LNCAP (cell line): ENCODE data around the gene CBX8.

Source experiments
- CTCF ChIP-seq: fragments of 450-650 bp; IDR thresholded peaks from 2 replicates; pipeline ENCODE4 v1.5.1; 2017; ENCODE audit warnings: mild to moderate bottlenecking

Gene CBX8

GRCh38 chr17:79841369-79842135 lies 44.7 kb upstream of the CBX8 start:
- TF ChIP-seq CTCF, result no peak

GRCh38 chr17:79840989-79841286 lies 44.1 kb upstream of the CBX8 start:
- no peak for TF ChIP-seq CTCF

GRCh38 chr17:79840269-79840988 lies 43.6 kb upstream of the CBX8 start:
- TF ChIP-seq CTCF, result no peak

- peak; percentile 94 for TF ChIP-seq CTCF
These were observed 42.7 kb upstream of the CBX8 start, which contains the start of gene CBX4 for GRCh38 chr17:79839356-79840268. CBX4 (minus strand) TSS chr17:79839440; CDS start chr17:79839251, 189 bp downstream.

GRCh38 chr17:79838522-79839274 lies 41.8 kb upstream of the CBX8 start:
- TF ChIP-seq CTCF, result no peak

GRCh38 chr17:79837888-79838521 lies 41.1 kb upstream of the CBX8 start:
- no peak for TF ChIP-seq CTCF
